PC-3 (cell line): ENCODE measurements around the gene IFT57. TPM values are rescaled to one million over a fixed set of nuclear protein-coding genes. Genes with fewer than 3 reads are reported as not detected.

Experiments used
- ATAC-seq: fragments of 200-7000 bp; cut with Tn5 transposase; 2 replicates; pipeline ENCODE4 v1.9.1; 2020; ENCODE audit warnings: mild to moderate bottlenecking, moderate library complexity
- BruUV-seq: library from RNA; stranded (reverse); fragments of 400-500 nt; replicated peaks from 2 replicates; lab custom pipeline; 2021; lab: Mats Ljungman, UMichigan
- CTCF ChIA-PET: fragments of 300-600 bp; sonication (Branson Sonifier 250); formaldehyde crosslinking; loops from one replicate; lab custom pipeline; 2022; ENCODE audit warnings: antibody characterized with exemption; lab: Charles Lee
- POLR2A ChIA-PET: fragments of 300-600 bp; sonication (Branson Sonifier 250); formaldehyde crosslinking; loops from one replicate; lab custom pipeline; 2022; ENCODE audit warnings: antibody characterized with exemption; ENCODE audit not compliant: unreplicated experiment; lab: Charles Lee
- DNase-seq: peaks from one replicate; pipeline ENCODE4 v3.0.0-alpha.2; 2015
- H2AFZ ChIP-seq: fragments of 300-600 bp; sonication (generic); 2 replicates; pipeline ENCODE4 v1.6.0; 2016; ENCODE audit warnings: antibody characterized with exemption, low read length
- H3F3A ChIP-seq: fragments of 300-600 bp; sonication (generic); one replicate; pipeline ENCODE4 v1.6.0; 2017; ENCODE audit warnings: antibody characterized with exemption, low read length, control low read depth, mild to moderate bottlenecking; ENCODE audit not compliant: unreplicated experiment
- H3K27ac ChIP-seq: fragments of 300-600 bp; sonication (generic); 2 replicates; pipeline ENCODE4 v1.5.1; 2016; ENCODE audit warnings: mild to moderate bottlenecking, low read length
- H3K27me3 ChIP-seq: fragments of 300-600 bp; sonication (generic); 2 replicates; pipeline ENCODE4 v1.6.1; 2016; ENCODE audit warnings: low read length, mixed read lengths
- H3K36me3 ChIP-seq: fragments of 300-600 bp; sonication (generic); 2 replicates; pipeline ENCODE4 v1.6.1; 2016; ENCODE audit warnings: low read depth, mixed run types, low read length, mixed read lengths
- H3K4me1 ChIP-seq: fragments of 300-600 bp; sonication (generic); 2 replicates; pipeline ENCODE4 v1.5.1; 2016; ENCODE audit warnings: low read length; ENCODE audit not compliant: insufficient read depth
- H3K4me2 ChIP-seq: fragments of 300-600 bp; sonication (generic); 2 replicates; pipeline ENCODE4 v1.6.0; 2016; ENCODE audit warnings: low read length
- H3K4me3 ChIP-seq: fragments of 300-600 bp; sonication (generic); 2 replicates; pipeline ENCODE4 v1.5.1; 2016; ENCODE audit warnings: mild to moderate bottlenecking, low read length, mixed read lengths
- H3K79me2 ChIP-seq: fragments of 300-600 bp; sonication (generic); 2 replicates; pipeline ENCODE4 v1.6.1; 2017; ENCODE audit warnings: low read length, mixed read lengths
- H3K9ac ChIP-seq: fragments of 300-600 bp; sonication (generic); 2 replicates; pipeline ENCODE4 v1.6.0; 2016; ENCODE audit warnings: mild to moderate bottlenecking, low read length
- H3K9me2 ChIP-seq: fragments of 300-600 bp; sonication (generic); replicated peaks from 2 replicates; pipeline ENCODE4 v1.6.1; 2016; ENCODE audit warnings: mixed run types, low read length, mixed read lengths
- H3K9me3 ChIP-seq: fragments of 300-600 bp; sonication (generic); 2 replicates; pipeline ENCODE4 v1.6.1; 2016; ENCODE audit warnings: low read length, mixed read lengths
- H4K20me1 ChIP-seq: fragments of 300-600 bp; sonication (generic); 2 replicates; pipeline ENCODE4 v1.6.1; 2016; ENCODE audit warnings: low read length, mixed read lengths
- CTCF ChIP-seq: fragments of 300-600 bp; sonication (generic); conservative IDR thresholded peaks from 2 replicates; pipeline ENCODE4 v1.5.1; 2017; ENCODE audit warnings: antibody characterized with exemption, low read depth, mild to moderate bottlenecking, low read length
- EZH2 ChIP-seq: fragments of 300-600 bp; sonication (generic); IDR thresholded peaks from one replicate; pipeline ENCODE4 v1.6.1; 2017; ENCODE audit warnings: antibody characterized with exemption, mild to moderate bottlenecking, low read length; ENCODE audit not compliant: unreplicated experiment
- EZH2phosphoT487 ChIP-seq: fragments of 300-600 bp; sonication (generic); IDR thresholded peaks from 2 replicates; pipeline ENCODE4 v1.6.1; 2018; ENCODE audit warnings: mild to moderate bottlenecking, antibody characterized with exemption, low read length, borderline replicate concordance
- intact Hi-C: fragments of 100-400 bp; cut with micrococcal nuclease; formaldehyde crosslinking; loops from 2 replicates; pipeline ENCODE4 v1.9.0; 2023
- total RNA-seq: library from RNA; depleted of rRNA; stranded (reverse); fragments of >200 nt; gene quantifications from 2 replicates; pipeline ENCODE4 v1.2.3, GENCODE V29; 2014

IFT57 gene
- total RNA-seq, 1 experiment from 2014 or later = 54.0 TPM

DNA sequence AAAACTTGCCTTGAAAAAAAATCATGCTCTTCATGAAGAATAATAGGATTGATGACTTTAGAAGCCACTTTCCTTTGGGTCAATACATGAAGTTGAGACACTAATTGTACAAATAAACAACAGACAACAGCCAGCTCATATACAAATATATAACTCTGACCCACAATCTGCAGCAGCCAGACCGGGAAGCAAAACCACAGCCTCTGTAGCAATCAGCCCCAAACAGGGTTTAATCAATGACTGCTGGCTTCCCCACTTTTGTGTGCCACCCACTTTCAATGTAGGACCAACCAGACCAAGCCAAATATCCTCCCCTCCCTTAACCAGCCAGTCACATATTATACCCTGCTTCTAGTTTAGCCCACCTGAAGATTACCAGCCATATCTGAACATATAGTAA, 39.0 kb downstream of the IFT57 start:
- Histone ChIP-seq H3K9me3 (peaks cover 3% of the 10 kb centered on the region; the same call in 1 of the 2 replicates), H3K36me3 (peaks cover 11% of the 10 kb centered on the region; the same call in 1 of the 2 replicates), H3K79me2 (no peaks in the 10 kb centered on the region), H3K4me1 (peaks cover 30% of the 10 kb centered on the region), H3K9ac (no peak overlapping the region), H3K4me2 (no peak overlapping the region), H3K9me2 (no peaks in the 10 kb centered on the region), H3K27ac (no peak overlapping the region), H4K20me1 (no peaks in the 10 kb centered on the region), H2AFZ (no peak overlapping the region), H3F3A (no peaks in the 10 kb centered on the region), H3K4me3 (no peak overlapping the region), H3K27me3 (no peaks in the 10 kb centered on the region)
- ChIA-PET POLR2A (no interaction called here), CTCF (no interaction called here)
- no peak for DNase-seq
- intact Hi-C loops = loop anchor here (5.0 kb wide), 1 partner anchor 34 kb away; no protein-coding TSS in a partner anchor
- no peak for TF ChIP-seq EZH2phosphoT487
- no peak for TF ChIP-seq CTCF
- no peak for TF ChIP-seq EZH2
- BruUV-seq = no TSS peak
- no peak for ATAC-seq

GRCh38 chr3:108182339-108182738, 39.9 kb downstream of the IFT57 start:
- ATAC-seq (no peak), DNase-seq (no peak)
- no peak overlapping the region for H3K27ac ChIP-seq
- no peaks in the 10 kb centered on the region for H4K20me1 ChIP-seq
- no peaks in the 10 kb centered on the region for H3K79me2 ChIP-seq
- TF ChIP-seq EZH2phosphoT487 (no peak), CTCF (no peak)
- no peaks in the 10 kb centered on the region for H3K9me2 ChIP-seq
- H3K4me2 ChIP-seq = no peak overlapping the region
- BruUV-seq = no TSS peak
- intact Hi-C loops = loop anchor here (5.0 kb wide), 1 partner anchor 35 kb away; no protein-coding TSS in a partner anchor
- H3F3A ChIP-seq = no peaks in the 10 kb centered on the region
- no peak overlapping the region for H3K4me3 ChIP-seq
- no peak overlapping the region for H2AFZ ChIP-seq
- H3K4me1 ChIP-seq = peaks cover 36% of the 10 kb centered on the region
- H3K36me3 ChIP-seq = peaks cover 11% of the 10 kb centered on the region; the same call in 1 of the 2 replicates
- ChIA-PET CTCF (no interaction called here), POLR2A (no interaction called here)
- no peak overlapping the region for H3K9ac ChIP-seq
- H3K9me3 ChIP-seq = peaks cover 3% of the 10 kb centered on the region; the same call in 1 of the 2 replicates
- H3K27me3 ChIP-seq = no peaks in the 10 kb centered on the region

- intact Hi-C loops = loop anchor here (5.0 kb wide), 1 partner anchor 36 kb away; no protein-coding TSS in a partner anchor
- Histone ChIP-seq H3K27me3 (no peaks in the 10 kb centered on the region), H3K27ac (no peak overlapping the region), H3K9me2 (no peaks in the 10 kb centered on the region), H3F3A (no peaks in the 10 kb centered on the region), H2AFZ (no peak overlapping the region), H3K79me2 (no peaks in the 10 kb centered on the region), H3K9ac (no peak overlapping the region), H3K4me1 (peaks cover 36% of the 10 kb centered on the region), H3K4me3 (no peak overlapping the region), H3K36me3 (peaks cover 11% of the 10 kb centered on the region; the same call in 1 of the 2 replicates), H3K4me2 (no peak overlapping the region), H4K20me1 (no peaks in the 10 kb centered on the region), H3K9me3 (peaks cover 3% of the 10 kb centered on the region; the same call in 1 of the 2 replicates)
- DNase-seq (no peak), ATAC-seq (no peak)
- CTCF ChIA-PET = no interaction called here
- POLR2A ChIA-PET = no interaction called here
- TF ChIP-seq EZH2 (no peak), EZH2phosphoT487 (no peak), CTCF (no peak)
- BruUV-seq = no TSS peak
Observed at GRCh38 chr3:108181172-108181571, 41.1 kb downstream of the IFT57 start.
